Peyer's patch (tissue), 4 donors: ENCODE measurements around the gene ILKAP. TPM values are rescaled to one million over a fixed set of nuclear protein-coding genes. Genes with fewer than 3 reads are reported as not detected.

Source experiments
- DNase-seq, 3 donors: peaks; one replicate each; pipeline ENCODE4 v3.0.0-alpha.2; 2017 to 2019
- H3K27ac ChIP-seq, 4 donors: fragments of 200-600 bp; sonication (generic); one replicate each; pipeline ENCODE4 v1.5.1; 2016 to 2019
- H3K27me3 ChIP-seq, 2 donors: fragments of 200-600 bp; sonication (generic); one replicate each; pipeline ENCODE4 v1.5.1; 2019
- H3K36me3 ChIP-seq, 3 donors: fragments of 200-600 bp; sonication (generic); one replicate each; pipeline ENCODE4 v1.5.1; 2016 to 2019
- H3K4me1 ChIP-seq, 4 donors: fragments of 200-600 bp; sonication (generic); one replicate each; pipeline ENCODE4 v1.5.1; 2016 to 2019
- H3K4me3 ChIP-seq, 4 donors: fragments of 200-600 bp; sonication (generic); 1 replicate in 3 of 4; 2 replicates in 1 of 4; pipeline ENCODE4 v1.5.1; 2016 to 2019; ENCODE audit warnings: mild to moderate bottlenecking in 1 of 4
- H3K9me3 ChIP-seq, 4 donors: fragments of 200-600 bp; sonication (generic); one replicate each; pipeline ENCODE4 v1.5.1; 2016 to 2019; ENCODE audit warnings: mild to moderate bottlenecking in 1 of 4
- CTCF ChIP-seq, 6 experiments: fragments of 450-650 bp in 4 of 6; fragments of 200-600 bp in 2 of 6; sonication (generic) in 1 of 6; IDR thresholded peaks; one replicate each; pipeline ENCODE4 v1.5.1; 2017 to 2019; ENCODE audit warnings: antibody characterized with exemption in 6 of 6, mild to moderate bottlenecking in 3 of 6, moderate library complexity in 1 of 6
- POLR2A ChIP-seq, 2 donors: fragments of 450-650 bp; IDR thresholded peaks; one replicate each; pipeline ENCODE4 v1.5.1; 2017; ENCODE audit warnings: antibody characterized with exemption in 2 of 2, mild to moderate bottlenecking in 2 of 2, moderate library complexity in 2 of 2
- total RNA-seq, 4 donors: library from RNA; depleted of rRNA; stranded (reverse); fragments of >200 nt; gene quantifications; one replicate each; pipeline ENCODE4 v1.1.0, GENCODE V29; 2016

ILKAP gene
- total RNA-seq, 4 donors from 2014 or later = 35.7 to 52.4 (median 43.8) TPM

- peak in 1 of 3 donors; percentile 56 for DNase-seq
- peak overlapping the region in 2 of 4 donors; percentile 16 to 38 for H3K4me3 ChIP-seq
- no peaks in the 10 kb centered on the region for H3K36me3 ChIP-seq
- TF ChIP-seq CTCF (IDR thresholded peaks at IDR 0.05) (no peak), POLR2A (IDR thresholded peaks at IDR 0.05) (no peak)
- H3K9me3 ChIP-seq = no peaks in the 10 kb centered on the region
- no peaks in the 10 kb centered on the region for H3K27me3 ChIP-seq
- no peak overlapping the region for H3K27ac ChIP-seq
- H3K4me1 ChIP-seq = no peaks in the 10 kb centered on the region
Observed at GRCh38 chr2:238127165-238128060, 76.1 kb downstream of the ILKAP start.

- H3K9me3 ChIP-seq = no peaks in the 10 kb centered on the region
Observed at GRCh38 chr2:238126775-238127164, 76.7 kb downstream of the ILKAP start.

GRCh38 chr2:238126338-238126737, 77.2 kb downstream of the ILKAP start:
- no peak overlapping the region for H3K27ac ChIP-seq
- H3K4me3 ChIP-seq = no peak overlapping the region
- H3K4me1 ChIP-seq = no peaks in the 10 kb centered on the region
- H3K9me3 ChIP-seq = no peaks in the 10 kb centered on the region
- TF ChIP-seq CTCF (IDR thresholded peaks at IDR 0.05) (no peak), POLR2A (IDR thresholded peaks at IDR 0.05) (no peak)
- no peaks in the 10 kb centered on the region for H3K36me3 ChIP-seq
- no peaks in the 10 kb centered on the region for H3K27me3 ChIP-seq
- no peak for DNase-seq

More at GRCh38 chr2:238126775-238127164, 76.7 kb downstream of the ILKAP start:
- Histone ChIP-seq H3K4me3 (no peak overlapping the region), H3K36me3 (no peaks in the 10 kb centered on the region), H3K4me1 (no peaks in the 10 kb centered on the region), H3K27me3 (no peaks in the 10 kb centered on the region), H3K27ac (no peak overlapping the region)
- TF ChIP-seq POLR2A (IDR thresholded peaks at IDR 0.05) (no peak), CTCF (IDR thresholded peaks at IDR 0.05) (no peak)
- DNase-seq = no peak

DNA sequence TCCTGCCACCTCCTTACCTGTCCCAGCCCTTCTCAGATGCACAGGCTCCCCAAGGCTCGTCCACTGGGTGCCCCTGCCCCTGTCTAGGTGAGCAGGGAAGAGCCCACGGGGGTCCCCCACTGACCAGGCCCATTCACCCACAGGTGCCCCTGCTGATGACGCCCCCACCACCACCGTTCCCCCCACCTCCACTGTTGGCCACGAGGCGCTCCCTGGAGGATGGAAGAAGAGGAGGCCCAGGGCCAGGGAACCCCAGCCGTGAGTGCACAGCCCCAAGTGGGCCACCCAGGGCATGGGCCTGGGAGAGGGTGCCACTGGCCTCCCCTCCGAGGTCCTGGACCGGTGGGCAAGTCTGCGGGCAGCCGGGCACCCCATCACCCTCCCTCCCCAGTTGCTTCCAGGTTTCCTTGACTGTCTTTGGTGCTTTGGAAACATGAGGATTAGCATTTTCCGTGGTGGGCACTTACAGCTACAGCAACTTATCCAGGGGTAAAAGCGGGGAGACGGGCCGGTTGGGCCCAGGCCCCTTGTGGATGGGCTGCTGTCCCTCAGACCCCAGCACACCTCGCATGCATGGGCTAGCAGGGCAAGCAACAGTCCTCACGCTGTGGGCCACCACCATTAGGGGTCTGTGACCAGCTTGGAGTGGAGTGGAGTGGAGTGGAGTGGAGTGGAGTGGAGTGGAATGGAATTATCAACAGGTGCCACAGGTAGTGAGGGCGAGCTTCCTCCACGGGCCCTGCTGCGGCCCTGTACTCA, 78.2 kb downstream of the ILKAP start:
- TF ChIP-seq CTCF (IDR thresholded peaks at IDR 0.05) = no peak
- TF ChIP-seq POLR2A (IDR thresholded peaks at IDR 0.05) = no peak
- Histone ChIP-seq H3K9me3 (no peaks in the 10 kb centered on the region), H3K4me3 (no peak overlapping the region), H3K4me1 (no peaks in the 10 kb centered on the region), H3K27ac (no peak overlapping the region), H3K36me3 (no peaks in the 10 kb centered on the region), H3K27me3 (no peaks in the 10 kb centered on the region)
- peak in 1 of 3 donors; percentile 35 for DNase-seq

DNA sequence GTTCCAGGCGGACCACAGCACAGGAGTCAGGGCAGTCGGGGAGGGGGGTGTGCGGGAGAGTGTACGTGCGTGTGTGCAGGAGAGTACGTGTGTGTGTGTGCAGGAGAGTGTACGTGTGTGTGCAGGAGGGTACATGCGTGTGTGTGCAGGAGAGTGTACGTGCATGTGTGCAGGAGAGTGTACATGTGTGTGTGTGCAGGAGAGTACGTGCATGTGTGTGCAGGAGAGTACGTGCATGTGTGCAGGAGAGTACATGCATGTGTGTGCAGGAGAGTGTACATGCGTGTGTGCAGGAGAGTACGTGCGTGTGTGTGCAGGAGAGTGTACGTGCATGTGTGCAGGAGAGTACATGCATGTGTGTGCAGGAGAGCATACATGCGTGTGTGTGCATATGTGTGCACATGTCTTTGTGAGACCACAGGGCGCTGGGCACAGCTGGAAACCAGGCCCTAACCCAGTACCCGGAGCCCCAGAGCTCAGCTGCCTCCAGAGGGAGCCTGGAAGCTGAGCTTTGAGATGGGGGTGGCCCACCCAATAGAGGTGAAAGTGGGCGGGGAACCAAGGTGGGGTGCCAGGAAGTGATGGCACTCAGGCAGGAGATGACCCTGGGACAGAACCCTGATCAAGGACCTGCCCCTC, 78.9 kb downstream of the ILKAP start:
- Histone ChIP-seq H3K9me3 (no peaks in the 10 kb centered on the region), H3K4me3 (no peak overlapping the region), H3K4me1 (no peaks in the 10 kb centered on the region), H3K36me3 (no peaks in the 10 kb centered on the region), H3K27me3 (no peaks in the 10 kb centered on the region), H3K27ac (no peak overlapping the region)
- no peak for TF ChIP-seq CTCF (IDR thresholded peaks at IDR 0.05)
- no peak for TF ChIP-seq POLR2A (IDR thresholded peaks at IDR 0.05)
- DNase-seq = peak in 1 of 3 donors; percentile 40
